Activated CD4-positive, CD25-positive, alpha-beta regulatory T cell (primary cell): ENCODE measurements around the gene CTBP1.

Experiments
- DNase-seq, 4 experiments: peaks; one replicate each; lab custom pipeline; 2025; lab: John Stamatoyannopoulos, UW

Gene CTBP1

GRCh38 chr4:1283711-1284110 lies 34.8 kb upstream of the CTBP1 start:
- no peak for DNase-seq

GRCh38 chr4:1279253-1279652 lies 30.3 kb upstream of the CTBP1 start:
- no peak for DNase-seq

- no peak for DNase-seq
These were observed 29.0 kb upstream of the CTBP1 start for GRCh38 chr4:1277667-1278665.

- DNase-seq: no peak
These were observed 28.1 kb upstream of the CTBP1 start for GRCh38 chr4:1276984-1277383.

GRCh38 chr4:1274871-1275270 lies 25.9 kb upstream of the CTBP1 start:
- DNase-seq: no peak

GRCh38 chr4:1271686-1272085 lies 22.8 kb upstream of the CTBP1 start:
- no peak for DNase-seq

GRCh38 chr4:1269209-1269608 lies 20.3 kb upstream of the CTBP1 start:
- no peak for DNase-seq

GRCh38 chr4:1266881-1267763 lies 18.2 kb upstream of the CTBP1 start:
- no peak for DNase-seq

- no peak for DNase-seq
These were observed 16.4 kb upstream of the CTBP1 start for GRCh38 chr4:1265351-1265750.

GRCh38 chr4:1264942-1265341 lies 16.0 kb upstream of the CTBP1 start:
- no peak for DNase-seq

GRCh38 chr4:1261107-1261928 lies 12.4 kb upstream of the CTBP1 start:
- DNase-seq: no peak

- no peak for DNase-seq
These were observed 11.6 kb upstream of the CTBP1 start for GRCh38 chr4:1260418-1261106.

- DNase-seq: no peak
These were observed 11.0 kb upstream of the CTBP1 start for GRCh38 chr4:1259966-1260365.

GRCh38 chr4:1258457-1258856 lies 9.5 kb upstream of the CTBP1 start:
- no peak for DNase-seq

- DNase-seq: no peak
These were observed 6.8 kb upstream of the CTBP1 start for GRCh38 chr4:1255699-1256098.

GRCh38 chr4:1255151-1255550 lies 6.2 kb upstream of the CTBP1 start:
- no peak for DNase-seq

GRCh38 chr4:1253831-1254230 lies 4.9 kb upstream of the CTBP1 start:
- DNase-seq: no peak

GRCh38 chr4:1252928-1253492 lies 4.1 kb upstream of the CTBP1 start:
- DNase-seq: no peak

- DNase-seq: no peak
These were observed 2.8 kb upstream of the CTBP1 start for GRCh38 chr4:1251773-1252066.

- DNase-seq: no peak
These were observed 2.2 kb upstream of the CTBP1 start for GRCh38 chr4:1250921-1251772.

GRCh38 chr4:1250527-1250812 lies 1.5 kb upstream of the CTBP1 start:
- no peak for DNase-seq
